GM19240 (cell line): Measurements from ENCODE around the gene RTP5.
"Not testable (repeated sequence)": the region's sequence is repeated elsewhere in the genome, so short reads cannot be mapped to it uniquely, and the experiment has no call there.

Source experiments
- DNase-seq: peaks from one replicate; pipeline ENCODE4 v3.0.0; 2011; ENCODE audit warnings: low spot score; ENCODE audit not compliant: insufficient read length

Gene RTP5

DNA sequence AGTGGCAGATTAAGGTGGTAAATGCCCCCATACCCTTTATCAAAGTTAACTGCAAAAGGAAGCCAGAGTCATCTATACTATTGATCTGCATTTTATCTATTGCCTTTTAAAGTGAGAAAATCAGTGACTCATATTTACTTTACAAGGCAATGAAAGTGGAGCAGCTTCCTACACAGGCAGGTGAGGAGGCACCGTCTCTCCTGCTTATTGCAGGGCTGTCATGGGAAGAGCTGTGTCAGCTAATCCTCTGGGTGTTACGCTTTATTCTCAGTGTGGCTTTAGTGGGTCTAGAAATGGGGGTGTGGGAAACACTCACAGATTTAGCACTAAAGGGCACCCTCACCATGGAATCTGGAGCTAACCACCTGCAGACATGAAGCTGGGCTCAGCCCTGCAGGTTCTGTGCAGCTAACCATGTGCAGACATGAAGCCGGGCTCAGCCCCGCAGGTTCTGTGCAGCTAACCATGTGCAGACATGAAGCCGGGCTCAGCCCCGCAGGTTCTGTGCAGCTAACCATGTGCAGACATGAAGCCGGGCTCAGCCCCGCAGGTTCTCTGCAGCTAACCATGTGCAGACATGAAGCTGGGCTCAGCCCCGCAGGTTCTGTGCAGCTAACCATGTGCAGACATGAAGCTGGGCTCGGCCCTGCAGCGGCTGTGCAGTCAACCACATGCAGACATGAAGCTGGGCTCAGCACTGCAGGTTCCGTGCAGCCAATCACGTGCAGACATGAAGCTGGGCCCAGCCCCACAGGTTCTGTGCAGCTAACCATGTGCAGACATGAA is 53.5 kb downstream of the RTP5 start:
- not testable (repeated sequence) for DNase-seq
